ENCODE results near the gene PNPLA5. TPM values are rescaled to one million over a fixed set of nuclear protein-coding genes. Genes with fewer than 3 reads are reported as not detected.

The PNPLA5 gene
- total and polyA plus RNA-seq, 9 of the 15 experiments (the other 6 are each of a cell fraction or from before 2014, with no cell fraction given): not detected

GRCh38 chr22:43849731-43850130, 42.1 kb downstream of the PNPLA5 start:
- no peak for FAIRE-seq
- Histone ChIP-seq H3K4me1 (replicated peaks in 1 of 2; ENCODE audit: control insufficient read depth in 2 of 2, insufficient read depth in 2 of 2, low read length in 2 of 2) (no peaks in the 10 kb centered on the region; a peak in 1 of 5 replicates), H3K9me1 (ENCODE audit: control insufficient read depth, insufficient read depth, low read length) (no peaks in the 10 kb centered on the region), H3K27ac (ENCODE audit: extremely low read depth, low read depth, low read length) (no peak overlapping the region), H3K79me2 (ENCODE audit: control insufficient read depth, insufficient read depth, low read length) (no peaks in the 10 kb centered on the region), H4K20me1 (replicated peaks; ENCODE audit: control insufficient read depth, insufficient read depth, low read length) (no peaks in the 10 kb centered on the region), H3K9me3 (replicated peaks; ENCODE audit: control insufficient read depth, insufficient read depth, low read depth, low read length) (no peaks in the 10 kb centered on the region), H3K36me3 (ENCODE audit: control insufficient read depth, insufficient read depth, low read length) (no peaks in the 10 kb centered on the region), H2AFZ (ENCODE audit: low read depth, low read length) (no peak overlapping the region), H3K4me3 (no peak overlapping the region), H3K9ac (ENCODE audit: insufficient read depth in 1 of 2, low read depth in 2 of 2, low read length in 2 of 2) (no peak overlapping the region), H3K4me2 (ENCODE audit: insufficient read depth, low read length) (no peak overlapping the region), H3K27me3 (ENCODE audit: control insufficient read depth in 2 of 2, insufficient read depth in 2 of 2, low read length in 2 of 2) (peaks cover 3 to 29% of the 10 kb centered on the region in 2 experiments; a peak in 3 of 5 replicates)
- WGBS (ENCODE audit: insufficient coverage, low coverage, missing lambda C conversion rate): 3% methylated on average over 13 of the region's 13 CpGs
- TF ChIP-seq, protein P1, sequence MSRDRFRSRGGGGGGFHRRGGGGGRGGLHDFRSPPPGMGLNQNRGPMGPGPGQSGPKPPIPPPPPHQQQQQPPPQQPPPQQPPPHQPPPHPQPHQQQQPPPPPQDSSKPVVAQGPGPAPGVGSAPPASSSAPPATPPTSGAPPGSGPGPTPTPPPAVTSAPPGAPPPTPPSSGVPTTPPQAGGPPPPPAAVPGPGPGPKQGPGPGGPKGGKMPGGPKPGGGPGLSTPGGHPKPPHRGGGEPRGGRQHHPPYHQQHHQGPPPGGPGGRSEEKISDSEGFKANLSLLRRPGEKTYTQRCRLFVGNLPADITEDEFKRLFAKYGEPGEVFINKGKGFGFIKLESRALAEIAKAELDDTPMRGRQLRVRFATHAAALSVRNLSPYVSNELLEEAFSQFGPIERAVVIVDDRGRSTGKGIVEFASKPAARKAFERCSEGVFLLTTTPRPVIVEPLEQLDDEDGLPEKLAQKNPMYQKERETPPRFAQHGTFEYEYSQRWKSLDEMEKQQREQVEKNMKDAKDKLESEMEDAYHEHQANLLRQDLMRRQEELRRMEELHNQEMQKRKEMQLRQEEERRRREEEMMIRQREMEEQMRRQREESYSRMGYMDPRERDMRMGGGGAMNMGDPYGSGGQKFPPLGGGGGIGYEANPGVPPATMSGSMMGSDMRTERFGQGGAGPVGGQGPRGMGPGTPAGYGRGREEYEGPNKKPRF (IDR thresholded peaks at IDR 0.05; ENCODE audit: low read depth, low read length): no peak
- no peak for TF ChIP-seq ZNF699 (CRISPR knock-in tag; IDR thresholded peaks at IDR 0.05; ENCODE audit: insufficient replicate concordance)
- no peak for TF ChIP-seq E2F4 (CRISPR knock-in tag; IDR thresholded peaks at IDR 0.05; ENCODE audit: low read depth)
- TF ChIP-seq GATAD2B (IDR thresholded peaks at IDR 0.05; ENCODE audit: borderline replicate concordance): no peak
- no peak for TF ChIP-seq RBM14 (IDR thresholded peaks at IDR 0.05; ENCODE audit: borderline replicate concordance, insufficient read depth, low read depth, low read length)
- TF ChIP-seq PHTF2 (CRISPR knock-in tag; IDR thresholded peaks at IDR 0.05): no peak
- no peak for TF ChIP-seq TEAD2 (tag; IDR thresholded peaks at IDR 0.05)
- no peak for TF ChIP-seq NEUROD1 (IDR thresholded peaks at IDR 0.05; ENCODE audit: borderline replicate concordance, low read depth, low read length, partially characterized antibody)
- TF ChIP-seq, protein P2, sequence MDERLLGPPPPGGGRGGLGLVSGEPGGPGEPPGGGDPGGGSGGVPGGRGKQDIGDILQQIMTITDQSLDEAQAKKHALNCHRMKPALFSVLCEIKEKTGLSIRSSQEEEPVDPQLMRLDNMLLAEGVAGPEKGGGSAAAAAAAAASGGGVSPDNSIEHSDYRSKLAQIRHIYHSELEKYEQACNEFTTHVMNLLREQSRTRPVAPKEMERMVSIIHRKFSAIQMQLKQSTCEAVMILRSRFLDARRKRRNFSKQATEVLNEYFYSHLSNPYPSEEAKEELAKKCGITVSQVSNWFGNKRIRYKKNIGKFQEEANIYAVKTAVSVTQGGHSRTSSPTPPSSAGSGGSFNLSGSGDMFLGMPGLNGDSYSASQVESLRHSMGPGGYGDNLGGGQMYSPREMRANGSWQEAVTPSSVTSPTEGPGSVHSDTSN (CRISPR knock-in tag; IDR thresholded peaks at IDR 0.05; ENCODE audit: low read depth): no peak
- TF ChIP-seq, protein P2 (tag; conservative IDR thresholded peaks at IDR 0.05; ENCODE audit: low read depth): no peak
- TF ChIP-seq TOE1 (IDR thresholded peaks at IDR 0.05; ENCODE audit: borderline replicate concordance): no peak
- no peak for TF ChIP-seq TOE1 (CRISPR knock-in tag; IDR thresholded peaks at IDR 0.05; ENCODE audit: borderline replicate concordance, low read depth)
- no peak for TF ChIP-seq PHB2 (IDR thresholded peaks at IDR 0.05; ENCODE audit: low read depth)
- TF ChIP-seq SIN3A (IDR thresholded peaks at IDR 0.05; ENCODE audit: borderline replicate concordance in 2 of 2, control insufficient read depth in 1 of 2, low read depth in 2 of 2, low read length in 2 of 2): no peak
- no peak for TF ChIP-seq SNIP1 (IDR thresholded peaks at IDR 0.05; ENCODE audit: low read depth)
- TF ChIP-seq ZC3H4 (CRISPR knock-in tag; IDR thresholded peaks at IDR 0.05; ENCODE audit: borderline replicate concordance): no peak
- intact Hi-C loops (cut with micrococcal nuclease): no loop called here
- POLR2A ChIA-PET: no interaction called here
- in situ Hi-C loops (cut with MboI): no loop called here
- no peak for ATAC-seq
- BruUV-seq (replicated peaks): no TSS peak
- CTCF ChIA-PET (ENCODE audit: low intra/inter-chr PET ratio): no interaction called here
- no peak for DNase-seq (ENCODE audit: extremely low read depth in 1 of 4, low spot score in 3 of 4)
